T-helper 1 cell treated with Interleukin-12 subunit alpha and Interleukin-12 subunit beta and Interleukin-4 antibody, amounts not matched to agents 30 ng/mL and 1 ng/mL, for 36 hours (primary cell): ENCODE results near the gene EEIG1. TPM values are rescaled to one million over a fixed set of nuclear protein-coding genes. Genes with fewer than 3 reads are reported as not detected.

Experiments
- intact Hi-C: fragments of 100-400 bp; cut with micrococcal nuclease; formaldehyde crosslinking; loops from one replicate; pipeline ENCODE4 v1.15.1; 2024
- total RNA-seq: library from RNA; stranded (reverse); gene quantifications from 2 replicates; pipeline ENCODE4 v1.2.3, GENCODE V29; 2022

The EEIG1 gene
- total RNA-seq, 1 donor from 2014 or later: 186 TPM

- intact Hi-C loops: no loop called here
These were observed 19.7 kb downstream of the EEIG1 start for GRCh38 chr9:127961155-127961490.

DNA sequence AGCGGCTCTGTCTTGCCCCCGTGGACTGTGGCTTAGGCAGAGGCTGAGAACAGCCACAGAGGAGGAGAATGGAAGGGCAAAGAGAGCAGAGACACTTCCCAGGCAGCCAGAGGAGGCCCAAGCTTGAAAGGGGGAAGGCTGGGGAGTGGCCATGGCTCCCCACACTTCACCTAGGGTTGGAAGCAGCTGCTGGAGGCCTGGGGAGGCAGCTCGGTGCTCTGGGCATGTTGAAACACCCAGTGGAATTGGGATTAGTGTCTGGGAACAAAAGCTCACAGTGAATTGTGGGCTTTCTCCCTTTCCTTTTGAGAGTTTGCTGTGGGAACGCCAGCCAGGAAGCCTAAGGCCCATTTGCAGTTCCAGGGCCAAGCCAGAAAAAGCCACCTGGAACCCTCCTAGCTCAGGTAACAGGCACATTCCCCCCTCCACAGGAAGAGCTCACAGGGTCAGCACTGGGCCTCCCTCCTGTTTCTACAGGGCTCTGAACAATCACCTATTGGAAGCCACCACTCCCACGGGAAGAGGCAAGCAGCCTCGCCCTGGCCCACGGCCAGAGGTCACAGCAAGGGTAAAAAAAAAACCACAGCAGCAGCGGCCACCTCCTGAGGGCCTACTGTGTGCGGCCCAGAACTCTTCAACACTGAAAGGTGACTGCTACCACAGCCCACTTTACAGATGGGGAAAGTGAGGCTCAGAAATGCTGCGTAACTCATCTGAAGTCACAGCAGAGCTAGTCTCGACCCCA, 20.2 kb downstream of the EEIG1 start:
- intact Hi-C loops: no loop called here

- intact Hi-C loops: loop anchor here (5.0 kb wide), 1 partner anchor 132 kb away; no protein-coding TSS in a partner anchor
These were observed 20.9 kb downstream of the EEIG1 start for GRCh38 chr9:127959841-127960409.

DNA sequence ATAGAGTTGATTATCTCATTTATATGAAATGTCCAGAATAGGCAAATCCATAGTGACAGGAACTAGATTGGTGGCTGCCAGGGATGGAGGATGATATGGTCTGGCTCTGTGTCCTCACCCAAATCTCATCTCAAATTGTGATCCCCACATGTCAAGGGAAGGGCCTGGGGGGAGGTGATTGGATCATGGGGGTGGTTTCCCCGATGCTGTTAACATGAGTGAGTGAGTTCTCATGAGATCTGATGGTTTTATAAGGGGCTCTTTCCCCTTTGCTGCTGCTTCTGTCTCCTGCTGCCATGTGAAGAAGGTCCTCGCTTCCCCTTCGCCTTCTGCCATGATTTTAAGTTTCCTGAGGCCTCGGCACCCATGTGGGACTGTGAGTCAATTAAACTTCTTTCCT, 21.4 kb downstream of the EEIG1 start:
- intact Hi-C loops: loop anchor here (5.0 kb wide), 1 partner anchor 133 kb away; no protein-coding TSS in a partner anchor

DNA sequence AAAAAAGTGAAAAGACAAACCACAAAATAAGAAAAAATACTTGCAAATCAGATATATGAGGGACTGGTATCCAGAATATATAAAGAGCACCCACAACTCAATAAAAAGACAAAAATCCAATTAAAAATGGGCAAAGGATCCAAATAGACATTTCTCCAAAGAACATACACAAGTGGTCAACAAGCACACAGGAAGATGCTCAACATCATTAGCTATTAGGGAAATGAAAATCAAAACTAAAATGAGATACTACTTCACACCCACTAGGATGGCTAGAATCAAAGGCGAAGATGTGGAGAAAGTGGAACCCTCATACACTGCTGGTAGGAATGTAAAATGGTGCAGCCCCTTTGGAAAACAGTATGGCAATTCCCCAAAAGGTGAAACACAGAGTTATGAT, 22.1 kb downstream of the EEIG1 start:
- intact Hi-C loops: loop anchor here (5.0 kb wide), 1 partner anchor 134 kb away; no protein-coding TSS in a partner anchor

DNA sequence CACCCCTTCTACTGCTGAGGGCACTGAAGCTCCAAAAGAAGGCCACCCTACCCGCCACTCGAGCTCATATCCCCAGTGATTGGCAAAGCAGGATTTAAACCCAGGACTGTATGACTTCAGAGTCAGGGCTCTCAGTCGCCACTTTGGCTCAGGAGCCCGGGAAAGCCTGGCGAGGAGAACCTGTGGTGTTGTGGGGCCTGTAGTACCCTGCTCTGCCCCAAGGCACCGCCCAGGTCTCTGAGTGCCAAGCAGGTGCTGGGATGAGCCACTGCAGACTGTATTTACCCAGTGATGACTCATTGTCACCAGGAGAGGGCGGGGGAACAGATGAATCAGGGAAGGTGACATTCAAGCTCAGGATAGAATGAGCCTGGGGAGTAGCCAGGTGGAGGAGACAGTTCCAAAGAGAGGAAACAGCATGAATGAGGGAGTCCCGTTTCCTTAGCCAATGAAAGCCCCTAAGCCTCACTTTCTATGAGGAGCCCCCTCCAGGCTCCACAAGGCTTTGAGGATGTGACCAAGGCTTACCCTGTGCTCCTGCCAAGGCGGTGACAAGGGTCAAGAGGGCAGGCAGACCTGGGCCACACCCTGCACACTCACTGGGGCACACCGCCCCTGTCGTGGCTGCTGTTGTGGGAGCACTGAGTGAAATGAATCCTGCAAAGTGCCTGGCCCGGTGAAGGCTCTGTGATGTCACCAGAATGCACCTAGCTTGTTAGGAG, 25.3 kb downstream of the EEIG1 start:
- intact Hi-C loops: loop anchor here (1.0 to 5.0 kb wide), 6 partner anchors 12 to 137 kb away; no protein-coding TSS in a partner anchor

DNA sequence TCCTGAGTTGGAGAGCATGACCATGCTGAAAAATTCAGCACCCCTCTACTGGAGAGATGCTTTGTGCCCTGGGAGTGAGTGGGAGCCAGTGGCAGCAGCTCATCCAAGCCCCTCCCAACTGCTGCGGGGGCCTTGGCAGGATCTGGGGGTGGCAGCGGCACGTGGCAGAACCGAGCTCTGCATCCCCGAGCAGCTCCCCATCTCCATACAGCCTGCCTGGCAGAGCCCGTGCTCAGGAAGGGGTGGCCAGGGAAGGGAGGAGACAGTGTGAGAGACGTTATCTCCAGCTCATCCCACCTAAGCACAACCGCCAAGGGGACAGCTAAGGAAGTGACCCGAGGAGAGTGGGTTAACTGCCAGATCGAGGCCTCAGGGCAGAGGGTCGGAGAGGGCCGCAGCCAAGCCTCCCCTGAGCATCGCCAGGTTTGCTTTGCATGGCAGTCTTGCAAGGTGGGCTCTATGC, 25.9 kb downstream of the EEIG1 start:
- intact Hi-C loops: loop anchor here (1.0 to 5.0 kb wide), 6 partner anchors 12 to 137 kb away; no protein-coding TSS in a partner anchor

- intact Hi-C loops: no loop called here
These were observed 26.9 kb downstream of the EEIG1 start for GRCh38 chr9:127953768-127954505.

DNA sequence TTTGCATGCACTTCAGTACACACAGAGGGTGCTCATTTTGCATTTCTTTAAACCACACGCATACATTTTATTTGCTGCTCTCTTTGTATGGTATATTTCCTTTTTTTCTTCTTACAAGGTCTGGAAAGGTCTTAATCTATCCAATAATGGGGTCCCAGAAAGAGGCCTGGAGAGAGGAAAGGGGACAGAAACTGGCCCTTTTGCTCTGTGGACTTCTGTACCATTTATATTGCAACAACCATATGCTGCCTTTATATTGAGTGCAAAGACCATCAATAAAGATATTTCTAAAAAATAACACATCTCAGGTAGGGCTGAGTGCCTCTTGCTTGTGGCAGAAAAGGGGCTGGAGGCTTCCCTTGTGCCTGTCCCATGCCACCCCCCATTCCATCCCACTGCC, 27.6 kb downstream of the EEIG1 start:
- intact Hi-C loops: no loop called here

DNA sequence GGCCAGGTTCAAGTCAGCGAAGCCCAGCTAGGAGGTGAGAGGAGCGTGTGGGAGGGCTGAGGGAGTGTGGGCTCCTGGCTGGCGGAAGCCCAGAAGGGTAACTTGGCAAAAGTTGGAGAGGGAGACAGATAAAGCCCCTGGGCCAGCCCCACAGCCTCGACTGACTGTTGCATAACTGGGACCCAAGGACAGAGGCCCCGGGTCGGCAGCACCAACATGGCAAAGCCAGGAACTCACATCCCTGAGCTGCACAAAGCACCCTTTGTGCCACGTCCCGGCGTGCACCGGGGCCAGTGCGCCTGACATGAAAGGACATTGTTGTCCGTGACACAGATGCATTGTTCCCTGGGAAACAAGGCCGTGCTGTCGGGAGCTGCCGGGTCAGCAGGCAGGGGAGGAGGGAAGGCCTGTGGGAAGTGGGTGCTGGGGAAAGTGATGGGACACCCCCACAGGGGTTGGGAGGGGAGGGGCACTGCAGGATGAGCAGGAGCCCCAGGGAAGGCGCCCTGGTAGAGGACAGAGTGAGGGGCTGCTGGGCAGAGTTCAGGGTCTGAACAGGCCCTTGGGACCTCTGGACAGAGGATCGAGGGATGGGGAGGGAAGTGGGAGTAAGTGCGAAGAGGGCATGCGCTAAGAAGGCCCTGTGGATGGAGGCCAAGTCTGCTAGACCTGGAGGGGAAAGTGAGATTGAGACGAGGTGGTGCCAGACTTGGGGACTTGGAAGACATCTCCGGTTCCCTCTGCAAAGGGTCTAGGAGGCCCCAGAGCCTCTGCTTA, 30.1 kb downstream of the EEIG1 start:
- intact Hi-C loops: no loop called here

DNA sequence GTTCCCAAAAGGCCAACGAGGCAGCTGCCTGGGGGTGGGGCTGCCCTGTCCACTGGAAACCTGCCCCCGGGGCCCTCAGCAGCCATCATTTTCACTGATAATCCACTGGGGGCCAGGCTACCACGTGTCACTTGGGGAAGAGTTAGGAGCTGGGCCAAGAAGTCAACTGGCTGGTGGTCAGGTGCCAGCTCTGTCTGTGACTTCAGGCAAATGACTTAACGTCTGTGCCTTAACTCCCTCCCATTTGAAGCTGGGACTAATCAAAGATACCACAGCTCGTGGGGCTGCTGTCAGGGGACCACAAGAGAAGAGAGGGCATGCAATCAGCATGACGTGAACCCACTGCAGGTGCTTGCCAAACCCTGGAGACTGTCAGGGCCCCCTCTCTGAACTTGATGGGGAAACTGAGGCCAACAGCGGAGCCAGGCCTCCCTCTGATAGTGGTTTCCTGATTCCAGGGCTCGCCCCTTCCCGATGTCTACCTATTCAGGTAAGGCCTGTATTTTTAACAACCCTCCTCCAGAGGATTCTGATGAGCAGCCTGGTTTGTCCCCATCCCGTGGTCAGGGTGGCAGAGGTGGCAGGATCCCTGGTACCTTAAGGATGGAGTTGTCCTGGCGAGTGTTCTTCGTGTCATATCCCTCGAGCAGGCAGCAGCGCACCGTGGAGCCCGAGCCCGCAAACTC, 30.8 kb downstream of the EEIG1 start:
- intact Hi-C loops: no loop called here

DNA sequence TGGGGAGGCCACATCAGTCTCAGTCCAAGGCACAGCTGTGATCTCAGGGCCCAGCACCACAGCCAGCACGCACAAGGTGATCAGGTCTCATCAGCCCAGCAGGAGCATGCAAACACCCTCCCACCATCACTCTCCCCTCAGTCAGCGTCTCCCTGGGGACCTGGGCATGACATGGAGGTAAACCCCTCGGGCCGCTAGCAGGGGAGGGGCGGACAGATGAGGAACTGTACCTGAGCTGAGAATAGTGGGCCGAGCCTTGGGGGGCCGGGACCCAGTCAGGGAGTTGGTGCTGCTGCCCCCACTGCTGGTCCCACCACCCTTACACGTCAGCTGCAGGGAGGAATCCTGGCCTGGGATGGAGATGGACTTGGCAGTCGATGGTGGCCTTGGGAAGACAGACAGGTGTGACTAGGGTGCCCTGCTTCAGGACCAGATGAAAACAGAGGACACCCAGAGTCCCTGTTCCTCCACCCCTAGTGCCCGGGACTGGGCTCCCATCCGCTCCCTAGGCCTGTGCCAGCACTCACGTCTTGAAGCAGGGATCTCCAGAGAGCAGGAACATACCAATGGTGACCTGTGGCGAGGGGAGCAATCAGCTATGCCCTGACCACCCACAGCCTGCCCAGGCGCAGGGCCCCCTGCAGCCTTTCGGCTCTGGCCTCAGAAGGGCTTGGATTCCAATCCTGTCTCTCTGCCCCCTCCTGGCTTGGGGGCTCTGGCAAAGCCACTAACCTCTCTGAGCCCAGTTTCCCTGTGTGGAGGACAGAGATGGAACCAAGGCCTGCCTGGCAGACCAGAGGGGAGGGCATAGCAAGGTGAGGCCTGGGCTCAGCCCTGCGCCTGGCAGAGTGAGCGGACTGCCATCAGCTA, 32.7 kb downstream of the EEIG1 start:
- intact Hi-C loops: no loop called here

- intact Hi-C loops: no loop called here
These were observed 34.1 kb downstream of the EEIG1 start for GRCh38 chr9:127946728-127947127.

GRCh38 chr9:127945942-127946341, 34.8 kb downstream of the EEIG1 start:
- intact Hi-C loops: no loop called here

GRCh38 chr9:127945338-127945737, 35.5 kb downstream of the EEIG1 start:
- intact Hi-C loops: no loop called here

DNA sequence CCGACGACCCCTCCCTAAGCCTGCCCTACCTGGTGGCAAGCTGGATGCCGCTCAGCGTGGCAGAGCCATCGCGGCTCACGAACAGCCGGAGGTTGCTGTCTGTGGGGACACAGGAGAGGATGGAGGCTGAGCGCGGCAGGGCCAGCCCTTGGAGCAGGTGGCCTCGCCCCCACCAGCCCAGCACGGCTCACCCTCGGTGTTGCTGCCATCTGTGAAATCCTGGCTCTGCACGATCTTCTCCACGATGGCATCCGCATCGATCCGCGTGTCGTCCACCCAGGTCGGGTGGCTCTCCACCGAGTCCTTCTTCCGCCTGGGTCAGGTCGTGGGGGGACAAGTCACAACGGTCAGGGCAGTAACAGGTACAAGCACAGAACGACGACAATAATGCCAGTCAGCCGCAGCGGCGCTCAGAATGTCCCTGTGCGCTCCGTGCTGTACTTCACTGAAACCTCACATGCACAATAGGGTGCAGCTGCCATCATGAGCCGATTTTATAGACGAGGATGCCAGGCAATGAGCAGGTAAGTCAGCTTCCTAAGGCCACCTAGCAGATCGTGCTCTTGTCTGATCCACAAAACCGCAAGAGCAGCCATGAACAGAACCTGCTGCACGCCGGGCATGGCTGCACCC, 36.1 kb downstream of the EEIG1 start:
- intact Hi-C loops: no loop called here

- intact Hi-C loops: loop anchor here (1.0 to 2.0 kb wide), 8 partner anchors 12 to 174 kb away; no protein-coding TSS in a partner anchor
These were observed 37.1 kb downstream of the EEIG1 start for GRCh38 chr9:127943731-127944144.

GRCh38 chr9:127943011-127943662, 37.7 kb downstream of the EEIG1 start:
- intact Hi-C loops: loop anchor here (1.0 to 2.0 kb wide), 8 partner anchors 12 to 174 kb away; no protein-coding TSS in a partner anchor
